COLO829 (cell line): ENCODE results near the gene HIGD1A.

Source experiments
- DNase-seq: peaks from one replicate; pipeline ENCODE4 v3.0.0; 2012; ENCODE audit warnings: low spot score

HIGD1A gene

DNA sequence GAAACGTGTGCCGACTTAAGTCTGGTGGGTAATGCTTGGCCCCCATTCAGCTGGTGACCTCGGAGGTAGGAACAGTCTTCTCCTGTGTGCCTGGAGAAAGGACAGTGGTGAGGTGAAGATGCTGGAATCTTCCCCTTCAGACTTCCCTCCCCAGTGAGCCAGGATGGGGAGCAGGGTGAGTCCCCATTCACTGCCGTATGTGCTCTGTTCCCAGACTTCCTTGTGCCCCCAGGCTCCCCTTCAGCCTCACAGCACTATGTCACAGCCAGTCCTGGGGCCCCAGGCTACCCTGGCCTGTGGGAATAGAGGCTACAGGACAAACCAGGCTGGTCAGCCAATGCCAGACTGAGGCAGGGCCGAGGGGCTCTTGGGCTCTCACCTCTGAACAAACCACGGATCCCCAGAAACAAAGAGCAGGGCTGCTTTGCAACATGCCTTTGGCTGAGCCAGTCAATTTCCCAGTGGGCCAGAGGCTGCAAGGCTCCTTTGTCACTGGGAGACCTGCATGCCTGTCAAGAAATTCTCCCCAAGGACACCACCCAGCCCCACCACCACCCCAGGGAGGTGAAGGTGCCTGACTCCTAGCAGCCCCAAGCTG lies 69.9 kb downstream of the HIGD1A start:
- DNase-seq = no peak

DNA sequence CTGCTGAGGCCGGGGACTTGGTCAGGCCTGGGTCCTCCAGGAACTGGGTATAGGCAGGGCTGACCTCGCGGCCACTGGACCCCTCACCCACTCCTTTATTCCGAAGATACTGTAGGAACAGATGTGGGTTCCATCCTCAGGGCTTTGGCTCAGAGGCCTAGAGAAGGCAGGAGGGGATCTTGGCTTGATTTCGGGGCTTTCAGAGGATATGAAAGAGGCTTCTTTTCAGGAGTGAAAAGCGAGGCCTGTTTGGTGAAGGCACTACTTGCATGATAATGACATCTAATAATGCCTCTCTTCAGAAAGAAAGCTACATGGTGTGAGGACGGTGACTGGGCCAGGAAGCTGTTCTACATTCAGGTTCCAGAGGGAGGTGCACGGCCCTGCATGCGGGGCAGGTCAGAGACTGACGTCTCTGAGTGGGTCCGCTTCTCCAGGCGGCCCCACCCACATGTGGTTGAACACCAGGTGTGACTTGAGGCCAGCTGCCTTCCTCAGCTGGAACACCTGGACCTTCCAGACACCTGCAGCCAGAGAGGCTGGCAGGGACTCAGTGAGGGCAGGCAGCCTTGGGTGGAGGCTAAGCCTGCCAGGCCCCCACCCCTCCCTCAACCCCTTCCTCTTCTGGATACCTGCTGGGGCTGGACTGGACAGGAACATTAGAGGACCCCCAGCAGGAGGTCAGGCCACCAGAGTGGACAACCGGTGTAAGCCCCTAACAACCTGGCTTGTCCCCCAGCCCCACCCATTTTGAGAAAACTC lies 70.6 kb downstream of the HIGD1A start:
- no peak for DNase-seq
